ENCODE measurements around the gene SPIN1.

SPIN1 gene

DNA sequence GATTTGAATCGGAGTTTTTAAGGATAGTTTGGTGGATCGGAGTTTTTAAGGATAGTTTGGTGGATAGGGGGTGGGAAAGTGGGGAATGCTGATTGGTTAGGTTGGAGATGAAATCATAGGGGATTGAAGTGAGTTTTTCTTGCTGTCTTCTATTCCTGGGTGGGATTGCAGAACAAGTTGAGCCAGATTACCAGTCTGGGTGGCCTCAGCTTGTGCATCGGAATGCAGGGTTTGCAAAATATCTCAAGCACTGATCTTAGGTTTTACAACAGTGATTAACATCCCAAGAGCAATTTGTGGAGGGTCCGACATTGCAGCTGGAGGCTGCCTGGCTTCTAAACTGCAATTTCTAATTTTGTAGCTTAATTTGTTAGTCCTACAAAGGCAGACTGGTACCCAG is 123.7 kb downstream of the SPIN1 start:
- Histone ChIP-seq H3K27me3 (no peaks in the 10 kb centered on the region), H3K4me1 (no peaks in the 10 kb centered on the region), H3K9me3 (no peaks in the 10 kb centered on the region), H3K4me3 (no peak overlapping the region), H3K36me3 (no peaks in the 10 kb centered on the region), H3K27ac (no peak overlapping the region)
- intact Hi-C loops (cut with DNase I; ENCODE audit: low total_unique reads): no loop called here
- TF ChIP-seq, protein P1, sequence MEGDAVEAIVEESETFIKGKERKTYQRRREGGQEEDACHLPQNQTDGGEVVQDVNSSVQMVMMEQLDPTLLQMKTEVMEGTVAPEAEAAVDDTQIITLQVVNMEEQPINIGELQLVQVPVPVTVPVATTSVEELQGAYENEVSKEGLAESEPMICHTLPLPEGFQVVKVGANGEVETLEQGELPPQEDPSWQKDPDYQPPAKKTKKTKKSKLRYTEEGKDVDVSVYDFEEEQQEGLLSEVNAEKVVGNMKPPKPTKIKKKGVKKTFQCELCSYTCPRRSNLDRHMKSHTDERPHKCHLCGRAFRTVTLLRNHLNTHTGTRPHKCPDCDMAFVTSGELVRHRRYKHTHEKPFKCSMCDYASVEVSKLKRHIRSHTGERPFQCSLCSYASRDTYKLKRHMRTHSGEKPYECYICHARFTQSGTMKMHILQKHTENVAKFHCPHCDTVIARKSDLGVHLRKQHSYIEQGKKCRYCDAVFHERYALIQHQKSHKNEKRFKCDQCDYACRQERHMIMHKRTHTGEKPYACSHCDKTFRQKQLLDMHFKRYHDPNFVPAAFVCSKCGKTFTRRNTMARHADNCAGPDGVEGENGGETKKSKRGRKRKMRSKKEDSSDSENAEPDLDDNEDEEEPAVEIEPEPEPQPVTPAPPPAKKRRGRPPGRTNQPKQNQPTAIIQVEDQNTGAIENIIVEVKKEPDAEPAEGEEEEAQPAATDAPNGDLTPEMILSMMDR (IDR thresholded peaks at IDR 0.05): no peak
- no peak for DNase-seq

DNA sequence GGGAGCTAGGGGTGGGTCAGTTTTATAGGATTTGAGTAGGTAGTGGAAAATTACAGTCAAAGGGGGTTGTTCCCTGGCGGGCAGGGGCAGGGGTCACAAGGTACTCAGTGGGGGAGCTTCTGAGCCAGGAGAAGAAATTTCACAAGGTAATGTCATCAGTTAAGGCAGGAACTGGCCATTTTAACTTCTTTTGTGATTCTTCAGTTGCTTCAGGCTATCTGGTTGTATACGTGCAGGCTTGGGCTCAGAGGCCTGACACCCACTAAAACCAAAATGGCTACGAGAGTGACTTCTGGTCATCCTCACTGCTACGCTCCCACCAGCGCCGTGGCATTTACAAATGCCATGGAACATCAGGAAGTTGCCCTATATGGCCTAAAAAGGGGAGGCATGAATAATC is 126.0 kb downstream of the SPIN1 start:
- no peaks in the 10 kb centered on the region for H3K4me1 ChIP-seq
- peak in 1 of 2 donors; percentile 27 for DNase-seq
- TF ChIP-seq, protein P1 (IDR thresholded peaks at IDR 0.05): no peak
- H3K9me3 ChIP-seq: no peaks in the 10 kb centered on the region
- H3K36me3 ChIP-seq: no peaks in the 10 kb centered on the region
- intact Hi-C loops (cut with DNase I; ENCODE audit: low total_unique reads): no loop called here
- H3K27me3 ChIP-seq: no peaks in the 10 kb centered on the region
- no peak overlapping the region for H3K4me3 ChIP-seq
- H3K27ac ChIP-seq: no peak overlapping the region

DNA sequence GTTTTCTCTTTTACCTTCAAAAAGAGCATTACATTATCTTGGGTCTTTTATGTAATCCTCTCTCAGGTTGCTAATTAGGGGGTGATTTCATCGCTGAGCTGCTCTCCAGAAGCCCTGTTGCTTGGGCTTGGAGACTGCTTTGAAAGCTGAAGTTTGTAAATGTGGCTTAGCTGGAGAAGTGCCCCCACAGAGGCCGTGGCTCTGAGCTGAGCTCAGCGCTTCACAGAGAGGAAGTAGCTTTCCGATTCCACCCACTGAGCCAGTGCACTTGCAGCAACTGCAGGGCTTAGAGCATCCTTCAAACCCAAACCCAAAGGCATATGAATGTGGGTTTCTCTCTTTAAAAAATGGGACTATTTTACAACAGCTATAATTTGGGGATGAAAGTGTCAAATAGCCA is 133.1 kb downstream of the SPIN1 start:
- no peaks in the 10 kb centered on the region for H3K36me3 ChIP-seq
- H3K27me3 ChIP-seq: no peaks in the 10 kb centered on the region
- no peak overlapping the region for H3K4me3 ChIP-seq
- H3K27ac ChIP-seq: no peak overlapping the region
- H3K9me3 ChIP-seq: no peaks in the 10 kb centered on the region
- no peaks in the 10 kb centered on the region for H3K4me1 ChIP-seq
- TF ChIP-seq, protein P1 (IDR thresholded peaks at IDR 0.05): no peak
- DNase-seq: no peak
- intact Hi-C loops (cut with DNase I; ENCODE audit: low total_unique reads): no loop called here

DNA sequence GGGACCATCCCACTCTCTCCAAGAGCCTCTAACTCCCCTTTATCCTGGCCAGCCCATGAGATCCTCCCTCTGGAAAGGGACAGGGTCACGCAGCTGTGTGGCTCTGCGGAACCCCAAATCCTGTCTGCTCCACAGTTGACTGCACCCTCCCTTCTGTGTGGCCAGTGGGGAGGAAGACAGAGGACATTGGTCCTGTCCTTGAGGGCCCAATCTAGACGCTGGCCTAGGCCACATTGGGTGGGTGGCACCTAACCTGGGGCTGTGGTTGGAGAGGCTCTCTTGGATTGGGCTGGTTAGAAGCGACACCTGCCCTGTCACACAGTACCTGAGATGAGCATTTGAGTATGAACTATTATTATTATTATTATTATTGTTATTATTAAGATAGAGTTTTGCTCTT is 134.1 kb downstream of the SPIN1 start:
- intact Hi-C loops (cut with DNase I; ENCODE audit: low total_unique reads): no loop called here
- Histone ChIP-seq H3K4me1 (no peaks in the 10 kb centered on the region), H3K36me3 (no peaks in the 10 kb centered on the region), H3K9me3 (no peaks in the 10 kb centered on the region), H3K27me3 (no peaks in the 10 kb centered on the region), H3K4me3 (no peak overlapping the region), H3K27ac (no peak overlapping the region)
- TF ChIP-seq, protein P1 (IDR thresholded peaks at IDR 0.05): no peak
- no peak for DNase-seq

DNA sequence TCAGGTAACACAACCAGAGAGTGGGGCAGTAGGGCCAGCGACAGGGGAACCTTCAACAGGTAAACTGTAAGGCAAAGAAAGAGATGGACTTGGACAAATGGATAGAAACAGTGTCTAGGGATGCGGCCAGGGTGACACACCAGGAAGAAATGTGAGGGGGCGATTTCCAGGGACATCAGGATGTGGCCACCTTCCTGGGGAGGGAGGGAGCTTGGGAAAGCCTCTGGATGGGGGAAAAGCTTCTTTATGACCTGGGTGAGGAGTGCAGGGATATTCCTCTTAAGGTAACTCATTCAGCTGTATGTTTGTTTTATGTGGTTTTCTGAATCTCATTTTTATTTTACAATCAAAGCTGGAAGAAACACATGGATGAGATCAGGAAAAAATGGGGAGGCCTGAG is 134.8 kb downstream of the SPIN1 start:
- H3K36me3 ChIP-seq: no peaks in the 10 kb centered on the region
- H3K9me3 ChIP-seq: no peaks in the 10 kb centered on the region
- H3K4me1 ChIP-seq: no peaks in the 10 kb centered on the region
- H3K27ac ChIP-seq: no peak overlapping the region
- H3K4me3 ChIP-seq: no peak overlapping the region
- no peak for DNase-seq
- TF ChIP-seq, protein P1 (IDR thresholded peaks at IDR 0.05): no peak
- intact Hi-C loops (cut with DNase I; ENCODE audit: low total_unique reads): no loop called here
- no peaks in the 10 kb centered on the region for H3K27me3 ChIP-seq

DNA sequence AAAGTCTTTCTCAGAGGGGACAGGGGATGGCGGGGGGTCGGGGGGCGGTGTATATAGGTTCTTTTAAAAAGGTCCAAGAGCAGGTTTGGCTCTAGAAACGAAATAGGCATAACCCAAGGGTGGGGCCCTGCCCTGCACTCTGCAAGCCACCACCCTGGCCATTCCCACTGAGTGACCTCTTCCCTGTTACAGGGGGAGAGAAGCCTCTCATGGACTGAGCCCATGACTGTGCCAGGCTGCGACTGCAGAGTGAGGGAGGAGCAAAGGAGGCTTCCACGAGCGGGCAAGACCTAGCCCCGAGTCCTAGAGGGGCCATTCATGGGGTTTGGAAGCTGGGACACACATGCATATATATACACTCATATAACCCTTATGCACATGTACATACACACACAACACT is 136.7 kb downstream of the SPIN1 start:
- H3K9me3 ChIP-seq: no peaks in the 10 kb centered on the region
- no peaks in the 10 kb centered on the region for H3K36me3 ChIP-seq
- DNase-seq: no peak
- peaks cover 0 to 15% (median 7%) of the 10 kb centered on the region in 4 donors for H3K4me1 ChIP-seq
- no peaks in the 10 kb centered on the region for H3K27me3 ChIP-seq
- no peak overlapping the region for H3K27ac ChIP-seq
- TF ChIP-seq, protein P1 (IDR thresholded peaks at IDR 0.05): no peak
- no peak overlapping the region for H3K4me3 ChIP-seq
- intact Hi-C loops (cut with DNase I; ENCODE audit: low total_unique reads): no loop called here
